ENCODE data around the gene PKNOX2. TPM values are rescaled to one million over a fixed set of nuclear protein-coding genes. Genes with fewer than 3 reads are reported as not detected.

Gene PKNOX2
- total and polyA plus RNA-seq, 9 of the 15 experiments (the other 6 are each of a cell fraction or from before 2014, with no cell fraction given) = not detected

DNA sequence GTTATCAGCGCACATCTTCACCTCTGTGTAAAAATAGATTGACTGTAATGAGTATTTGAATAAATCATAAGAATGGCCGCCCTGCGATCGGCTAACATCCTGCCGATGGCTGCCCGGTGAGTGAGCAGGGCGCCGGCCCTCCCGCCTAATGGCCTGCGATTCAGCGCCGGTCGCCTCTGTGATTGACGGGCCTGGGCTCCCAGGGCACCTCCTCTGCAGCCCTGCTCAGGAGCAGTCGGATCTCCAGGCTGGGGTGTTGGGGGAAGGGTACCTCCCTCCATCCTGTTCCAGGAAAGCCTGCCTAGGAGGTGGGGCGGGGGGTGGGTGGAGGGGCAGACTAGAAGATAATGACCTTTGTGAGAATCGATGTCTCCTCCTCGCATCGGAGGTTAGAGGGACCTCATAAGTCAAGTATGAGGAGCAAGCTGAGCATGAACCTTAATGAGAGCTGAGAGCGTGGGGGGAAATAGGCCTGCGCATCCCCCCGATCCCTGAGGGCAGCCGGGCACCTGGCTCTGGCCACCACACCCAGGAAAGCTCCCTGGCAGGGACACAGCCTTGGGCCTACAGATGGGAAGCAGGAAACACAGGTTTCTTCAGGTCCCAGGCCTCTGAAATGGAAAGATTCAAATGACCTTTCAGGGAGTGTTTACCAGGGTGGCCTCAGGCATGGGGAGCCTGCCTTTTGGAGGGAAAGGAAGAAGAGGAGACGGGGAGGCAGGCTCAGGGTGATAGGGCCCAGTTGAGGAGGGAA is 71.7 kb downstream of the PKNOX2 start (continued):
- TF ChIP-seq MYC (IDR thresholded peaks at IDR 0.05; ENCODE audit: low read depth, low read length) (no peak), MYC (CRISPR knock-in tag; IDR thresholded peaks at IDR 0.05; ENCODE audit: borderline replicate concordance, low read depth) (no peak)

DNA sequence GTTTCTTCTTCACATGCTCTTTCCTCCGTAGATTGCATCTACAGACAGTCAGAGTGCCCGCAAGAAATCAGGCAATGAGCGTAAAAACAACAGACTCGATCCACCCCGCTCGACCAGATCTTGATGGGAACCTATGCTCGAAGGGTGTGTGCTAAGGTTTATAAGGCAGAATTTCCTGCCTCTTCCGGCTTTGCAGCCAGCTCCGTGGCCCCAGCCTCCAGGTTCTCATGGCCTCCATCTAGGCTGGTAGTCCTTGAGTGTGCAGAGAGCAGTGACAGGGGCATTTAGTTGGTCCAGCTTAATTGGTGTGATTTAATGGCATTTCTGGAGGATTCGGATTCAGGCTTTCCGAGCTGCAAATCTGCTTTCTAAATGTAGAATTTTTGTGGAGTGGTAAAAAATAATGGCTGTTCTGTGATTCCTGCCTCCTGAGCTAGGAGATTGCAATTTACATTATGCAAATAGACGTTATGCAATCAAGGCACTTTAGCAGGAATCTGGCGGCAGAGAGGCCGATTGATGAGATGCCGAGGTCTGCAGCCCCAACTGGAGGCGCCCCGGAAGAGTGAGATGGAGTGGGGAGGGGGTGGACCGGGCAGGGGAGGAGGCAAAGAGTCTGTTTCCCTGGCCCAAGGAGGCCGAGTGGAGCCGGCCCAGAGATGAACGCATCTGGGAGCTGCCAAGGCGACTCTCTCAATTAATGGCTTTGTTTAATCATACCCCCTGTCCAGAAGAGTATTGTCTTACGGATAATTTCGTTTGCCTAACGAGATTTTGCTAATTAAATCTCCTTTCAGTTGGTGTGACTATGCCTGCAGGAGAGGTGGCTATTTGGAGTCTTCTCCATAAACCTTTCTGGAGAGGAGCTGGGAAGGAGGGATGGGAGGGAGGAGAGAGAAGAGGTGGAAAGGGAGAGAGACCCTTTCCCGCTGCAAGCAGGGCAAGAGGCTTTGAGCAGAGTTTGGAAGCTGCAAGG is 75.3 kb downstream of the PKNOX2 start:
- no peaks in the 10 kb centered on the region for H3K9me1 ChIP-seq (ENCODE audit: control insufficient read depth, insufficient read depth, low read length)
- H3K9ac ChIP-seq (ENCODE audit: insufficient read depth in 1 of 2, low read depth in 2 of 2, low read length in 2 of 2) = no peak overlapping the region
- no peaks in the 10 kb centered on the region for H3K36me3 ChIP-seq (ENCODE audit: control insufficient read depth, insufficient read depth, low read length)
- FAIRE-seq (no peak), ATAC-seq (no peak), DNase-seq (ENCODE audit: extremely low read depth in 1 of 4, low spot score in 3 of 4) (no peak)
- peaks cover 21 to 55% of the 10 kb centered on the region in 2 experiments; a peak in 4 of 5 replicates for H3K27me3 ChIP-seq (ENCODE audit: control insufficient read depth in 2 of 2, insufficient read depth in 2 of 2, low read length in 2 of 2)
- H2AFZ ChIP-seq (ENCODE audit: low read depth, low read length) = no peak overlapping the region
- intact Hi-C loops (cut with micrococcal nuclease) (no loop called here), in situ Hi-C loops (cut with MboI) (no loop called here)
- no peaks in the 10 kb centered on the region for H3K79me2 ChIP-seq (ENCODE audit: control insufficient read depth, insufficient read depth, low read length)
- no peak overlapping the region for H3K27ac ChIP-seq (ENCODE audit: extremely low read depth, low read depth, low read length)
- H3K4me3 ChIP-seq = no peak overlapping the region
- ChIA-PET POLR2A (interaction anchor here (0.6 to 1.4 kb wide), 4 partner anchors 8 to 1650 kb away, joined by 3 read pairs; no protein-coding TSS in a partner anchor), CTCF (ENCODE audit: low intra/inter-chr PET ratio) (no interaction called here)
- 3% methylated on average over 24 of the region's 26 CpGs for WGBS (ENCODE audit: insufficient coverage, low coverage, missing lambda C conversion rate)
- H4K20me1 ChIP-seq (replicated peaks; ENCODE audit: control insufficient read depth, insufficient read depth, low read length) = no peaks in the 10 kb centered on the region
- no peak overlapping the region for H3K4me2 ChIP-seq (ENCODE audit: insufficient read depth, low read length)
- no TSS peak for BruUV-seq (replicated peaks)
- no peaks in the 10 kb centered on the region for H3K9me3 ChIP-seq (replicated peaks; ENCODE audit: control insufficient read depth, insufficient read depth, low read depth, low read length)
- H3K4me1 ChIP-seq (replicated peaks in 1 of 2; ENCODE audit: control insufficient read depth in 2 of 2, insufficient read depth in 2 of 2, low read length in 2 of 2) = no peaks in the 10 kb centered on the region
- TF ChIP-seq CHCHD3 (CRISPR knock-in tag; IDR thresholded peaks at IDR 0.05) = no peak
- no peak for TF ChIP-seq HCFC1 (IDR thresholded peaks at IDR 0.05; ENCODE audit: low read depth, low read length)
- TF ChIP-seq PHB2 (IDR thresholded peaks at IDR 0.05; ENCODE audit: low read depth) = no peak
- TF ChIP-seq SMC3 (conservative IDR thresholded peaks at IDR 0.05; ENCODE audit: insufficient read depth, low read depth, low read length) = no peak
- no peak for TF ChIP-seq E2F6 (IDR thresholded peaks at IDR 0.05; ENCODE audit: borderline replicate concordance in 1 of 2, extremely low read depth in 1 of 2, insufficient read depth in 1 of 2, insufficient read length in 1 of 2, low read depth in 1 of 2, low read length in 1 of 2, poor library complexity in 1 of 2, severe bottlenecking in 1 of 2)
- TF ChIP-seq, protein P1, sequence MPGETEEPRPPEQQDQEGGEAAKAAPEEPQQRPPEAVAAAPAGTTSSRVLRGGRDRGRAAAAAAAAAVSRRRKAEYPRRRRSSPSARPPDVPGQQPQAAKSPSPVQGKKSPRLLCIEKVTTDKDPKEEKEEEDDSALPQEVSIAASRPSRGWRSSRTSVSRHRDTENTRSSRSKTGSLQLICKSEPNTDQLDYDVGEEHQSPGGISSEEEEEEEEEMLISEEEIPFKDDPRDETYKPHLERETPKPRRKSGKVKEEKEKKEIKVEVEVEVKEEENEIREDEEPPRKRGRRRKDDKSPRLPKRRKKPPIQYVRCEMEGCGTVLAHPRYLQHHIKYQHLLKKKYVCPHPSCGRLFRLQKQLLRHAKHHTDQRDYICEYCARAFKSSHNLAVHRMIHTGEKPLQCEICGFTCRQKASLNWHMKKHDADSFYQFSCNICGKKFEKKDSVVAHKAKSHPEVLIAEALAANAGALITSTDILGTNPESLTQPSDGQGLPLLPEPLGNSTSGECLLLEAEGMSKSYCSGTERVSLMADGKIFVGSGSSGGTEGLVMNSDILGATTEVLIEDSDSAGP (CRISPR knock-in tag; IDR thresholded peaks at IDR 0.05) = no peak
- TF ChIP-seq ZNF511 (CRISPR knock-in tag; IDR thresholded peaks at IDR 0.05) = no peak
- TF ChIP-seq, protein P2, sequence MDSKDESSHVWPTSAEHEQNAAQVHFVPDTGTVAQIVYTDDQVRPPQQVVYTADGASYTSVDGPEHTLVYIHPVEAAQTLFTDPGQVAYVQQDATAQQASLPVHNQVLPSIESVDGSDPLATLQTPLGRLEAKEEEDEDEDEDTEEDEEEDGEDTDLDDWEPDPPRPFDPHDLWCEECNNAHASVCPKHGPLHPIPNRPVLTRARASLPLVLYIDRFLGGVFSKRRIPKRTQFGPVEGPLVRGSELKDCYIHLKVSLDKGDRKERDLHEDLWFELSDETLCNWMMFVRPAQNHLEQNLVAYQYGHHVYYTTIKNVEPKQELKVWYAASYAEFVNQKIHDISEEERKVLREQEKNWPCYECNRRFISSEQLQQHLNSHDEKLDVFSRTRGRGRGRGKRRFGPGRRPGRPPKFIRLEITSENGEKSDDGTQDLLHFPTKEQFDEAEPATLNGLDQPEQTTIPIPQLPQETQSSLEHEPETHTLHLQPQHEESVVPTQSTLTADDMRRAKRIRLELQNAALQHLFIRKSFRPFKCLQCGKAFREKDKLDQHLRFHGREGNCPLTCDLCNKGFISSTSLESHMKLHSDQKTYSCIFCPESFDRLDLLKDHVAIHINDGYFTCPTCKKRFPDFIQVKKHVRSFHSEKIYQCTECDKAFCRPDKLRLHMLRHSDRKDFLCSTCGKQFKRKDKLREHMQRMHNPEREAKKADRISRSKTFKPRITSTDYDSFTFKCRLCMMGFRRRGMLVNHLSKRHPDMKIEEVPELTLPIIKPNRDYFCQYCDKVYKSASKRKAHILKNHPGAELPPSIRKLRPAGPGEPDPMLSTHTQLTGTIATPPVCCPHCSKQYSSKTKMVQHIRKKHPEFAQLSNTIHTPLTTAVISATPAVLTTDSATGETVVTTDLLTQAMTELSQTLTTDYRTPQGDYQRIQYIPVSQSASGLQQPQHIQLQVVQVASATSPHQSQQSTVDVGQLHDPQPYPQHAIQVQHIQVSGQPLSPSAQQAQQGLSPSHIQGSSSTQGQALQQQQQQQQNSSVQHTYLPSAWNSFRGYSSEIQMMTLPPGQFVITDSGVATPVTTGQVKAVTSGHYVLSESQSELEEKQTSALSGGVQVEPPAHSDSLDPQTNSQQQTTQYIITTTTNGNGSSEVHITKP (IDR thresholded peaks at IDR 0.05; ENCODE audit: partially characterized antibody) = no peak
